Fibroblast of lung (primary cell): ENCODE data around the gene IL13. TPM values are rescaled to one million over a fixed set of nuclear protein-coding genes. Genes with fewer than 3 reads are reported as not detected.

Experiments
- DNase-seq, 2 donors: peaks; one replicate each; pipeline versions ENCODE4 v3.0.0 to v3.0.0-alpha.2; 2010; ENCODE audit warnings: low read depth in 2 of 2
- H2AFZ ChIP-seq: 2 replicates; pipeline ENCODE4 v1.5.1; 2012; ENCODE audit warnings: low read length, control low read depth, inconsistent platforms
- H3K27ac ChIP-seq: 2 replicates; pipeline ENCODE4 v1.5.1; 2011; ENCODE audit warnings: low read length, control low read depth; ENCODE audit not compliant: insufficient read depth
- H3K27me3 ChIP-seq: 2 replicates; pipeline ENCODE4 v1.5.1; 2011; ENCODE audit warnings: mild to moderate bottlenecking, low read length; ENCODE audit not compliant: control insufficient read depth, insufficient read depth
- H3K36me3 ChIP-seq: 2 replicates; pipeline ENCODE4 v1.5.1; 2011; ENCODE audit warnings: low read length; ENCODE audit not compliant: control insufficient read depth, insufficient read depth
- H3K4me1 ChIP-seq: 2 replicates; pipeline ENCODE4 v1.5.1; 2011; ENCODE audit warnings: low read length; ENCODE audit not compliant: control insufficient read depth, insufficient read depth; ENCODE audit errors: extremely low read depth
- H3K4me2 ChIP-seq: 2 replicates; pipeline ENCODE4 v1.5.1; 2011; ENCODE audit warnings: low read length, control low read depth; ENCODE audit not compliant: insufficient read depth; ENCODE audit errors: extremely low read depth
- H3K4me3 ChIP-seq, 4 experiments: fragments of 200-600 bp in 1 of 4; sonication (generic) in 1 of 4; replicated peaks in 1 of 4; 2 replicates each; pipeline ENCODE4 v1.5.1; 2011 to 2016; ENCODE audit warnings: low read length in 4 of 4, low read depth in 3 of 4, mild to moderate bottlenecking in 3 of 4, control low read depth in 2 of 4, inconsistent platforms in 1 of 4, mixed read lengths in 1 of 4; ENCODE audit not compliant: insufficient read depth in 1 of 4; ENCODE audit errors: control extremely low read depth in 1 of 4
- H3K79me2 ChIP-seq: 2 replicates; pipeline ENCODE4 v1.5.1; 2012; ENCODE audit warnings: mild to moderate bottlenecking, low read length, inconsistent platforms; ENCODE audit not compliant: control insufficient read depth, insufficient read depth
- H3K9ac ChIP-seq: 2 replicates; pipeline ENCODE4 v1.5.1; 2011; ENCODE audit warnings: mild to moderate bottlenecking, low read length, control low read depth; ENCODE audit not compliant: insufficient read depth
- H3K9me3 ChIP-seq: 2 replicates; pipeline ENCODE4 v1.5.1; 2012; ENCODE audit warnings: low read depth, low read length; ENCODE audit not compliant: control insufficient read depth, insufficient read depth
- H4K20me1 ChIP-seq: 2 replicates; pipeline ENCODE4 v1.5.1; 2011; ENCODE audit warnings: low read length; ENCODE audit not compliant: control insufficient read depth, insufficient read depth; ENCODE audit errors: extremely low read depth
- EZH2 ChIP-seq: IDR thresholded peaks from 2 replicates; pipeline ENCODE4 v1.5.1; 2012; ENCODE audit warnings: low read length, control low read depth, mild to moderate bottlenecking; ENCODE audit errors: missing control alignments
- polyA plus RNA-seq, 2 donors: library from polyadenylated mRNA; depleted of rRNA in 1 of 2; stranded (reverse) in 1 of 2; unstranded in 1 of 2; fragments of >200 nt; gene quantifications; 2 replicates each; pipeline ENCODE4 v1.2.1, GENCODE V29; 2011 to 2012; ENCODE audit warnings: missing spikeins in 1 of 2
- total RNA-seq: library from RNA; depleted of rRNA; stranded (reverse); fragments of >200 nt; gene quantifications from 2 replicates; pipeline ENCODE4 v1.2.1, GENCODE V29; 2014
- TF ChIP-seq, protein P1 (sequence below), 2 donors: IDR thresholded peaks in 1 of 2; conservative IDR thresholded peaks in 1 of 2; 1 replicate in 1 of 2; 2 replicates in 1 of 2; pipeline ENCODE4 v1.5.1; 2011 to 2012; ENCODE audit warnings: low read length in 2 of 2, control low read depth in 1 of 2, inconsistent platforms in 1 of 2, low read depth in 1 of 2, mild to moderate bottlenecking in 1 of 2

The IL13 gene
- total and polyA plus RNA-seq, 2 donors (not counting 1 experiment from before 2014, with no cell fraction given): not detected

GRCh38 chr5:132681983-132682382 is 24.0 kb downstream of the IL13 start:
- TF ChIP-seq, protein P1, sequence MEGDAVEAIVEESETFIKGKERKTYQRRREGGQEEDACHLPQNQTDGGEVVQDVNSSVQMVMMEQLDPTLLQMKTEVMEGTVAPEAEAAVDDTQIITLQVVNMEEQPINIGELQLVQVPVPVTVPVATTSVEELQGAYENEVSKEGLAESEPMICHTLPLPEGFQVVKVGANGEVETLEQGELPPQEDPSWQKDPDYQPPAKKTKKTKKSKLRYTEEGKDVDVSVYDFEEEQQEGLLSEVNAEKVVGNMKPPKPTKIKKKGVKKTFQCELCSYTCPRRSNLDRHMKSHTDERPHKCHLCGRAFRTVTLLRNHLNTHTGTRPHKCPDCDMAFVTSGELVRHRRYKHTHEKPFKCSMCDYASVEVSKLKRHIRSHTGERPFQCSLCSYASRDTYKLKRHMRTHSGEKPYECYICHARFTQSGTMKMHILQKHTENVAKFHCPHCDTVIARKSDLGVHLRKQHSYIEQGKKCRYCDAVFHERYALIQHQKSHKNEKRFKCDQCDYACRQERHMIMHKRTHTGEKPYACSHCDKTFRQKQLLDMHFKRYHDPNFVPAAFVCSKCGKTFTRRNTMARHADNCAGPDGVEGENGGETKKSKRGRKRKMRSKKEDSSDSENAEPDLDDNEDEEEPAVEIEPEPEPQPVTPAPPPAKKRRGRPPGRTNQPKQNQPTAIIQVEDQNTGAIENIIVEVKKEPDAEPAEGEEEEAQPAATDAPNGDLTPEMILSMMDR (conservative IDR thresholded peaks at IDR 0.05 in 1 of 2, IDR thresholded peaks at IDR 0.05 in 1 of 2; ENCODE audit: low read depth in 1 of 2, low read length in 2 of 2): no peak
- no peak for TF ChIP-seq EZH2
- no peaks in the 10 kb centered on the region for H3K36me3 ChIP-seq

GRCh38 chr5:132684491-132684890 is 26.5 kb downstream of the IL13 start:
- H3K4me2 ChIP-seq: no peak overlapping the region
- no peak overlapping the region for H3K9ac ChIP-seq
- H3K79me2 ChIP-seq: no peaks in the 10 kb centered on the region
- TF ChIP-seq, protein P1 (conservative IDR thresholded peaks at IDR 0.05 in 1 of 2, IDR thresholded peaks at IDR 0.05 in 1 of 2; ENCODE audit: low read depth in 1 of 2, low read length in 2 of 2): no peak
- TF ChIP-seq EZH2: no peak
- DNase-seq: no peak
- H3K4me3 ChIP-seq: no peak overlapping the region
- H3K36me3 ChIP-seq: no peaks in the 10 kb centered on the region
- H3K27ac ChIP-seq: no peak overlapping the region
- no peak overlapping the region for H2AFZ ChIP-seq
- no peaks in the 10 kb centered on the region for H4K20me1 ChIP-seq
- no peaks in the 10 kb centered on the region for H3K27me3 ChIP-seq
- no peaks in the 10 kb centered on the region for H3K4me1 ChIP-seq
- H3K9me3 ChIP-seq: no peaks in the 10 kb centered on the region

More at GRCh38 chr5:132681983-132682382, 24.0 kb downstream of the IL13 start:
- Histone ChIP-seq H4K20me1 (no peaks in the 10 kb centered on the region), H3K9ac (no peak overlapping the region), H3K4me2 (no peak overlapping the region), H3K27me3 (no peaks in the 10 kb centered on the region), H3K9me3 (no peaks in the 10 kb centered on the region), H2AFZ (no peak overlapping the region), H3K4me3 (no peak overlapping the region), H3K27ac (no peak overlapping the region), H3K79me2 (no peaks in the 10 kb centered on the region), H3K4me1 (peaks cover 9% of the 10 kb centered on the region)
- no peak for DNase-seq

GRCh38 chr5:132684922-132685720 is 27.1 kb downstream of the IL13 start:
- no peak overlapping the region for H3K9ac ChIP-seq
- H3K36me3 ChIP-seq: no peaks in the 10 kb centered on the region
- no peaks in the 10 kb centered on the region for H3K9me3 ChIP-seq
- H2AFZ ChIP-seq: no peak overlapping the region
- no peak overlapping the region for H3K4me2 ChIP-seq
- H3K4me3 ChIP-seq: no peak overlapping the region
- DNase-seq: no peak
- no peak overlapping the region for H3K27ac ChIP-seq
- no peaks in the 10 kb centered on the region for H3K4me1 ChIP-seq
- no peak for TF ChIP-seq EZH2
- TF ChIP-seq, protein P1 (conservative IDR thresholded peaks at IDR 0.05 in 1 of 2, IDR thresholded peaks at IDR 0.05 in 1 of 2; ENCODE audit: low read depth in 1 of 2, low read length in 2 of 2): no peak
- H4K20me1 ChIP-seq: no peaks in the 10 kb centered on the region
- no peaks in the 10 kb centered on the region for H3K79me2 ChIP-seq
- H3K27me3 ChIP-seq: no peaks in the 10 kb centered on the region
